GM10248 (cell line): ENCODE results near the gene PCNX2.

Source experiments
- CTCF ChIA-PET: fragments of 300-600 bp; sonication (Branson Sonifier 250); formaldehyde crosslinking; extraction: SDS; loops from one replicate; lab custom pipeline; 2021; ENCODE audit warnings: antibody characterized with exemption; lab: Yijun Ruan, JAX
- POLR2A ChIA-PET: fragments of 350-650 bp; sonication (Branson Sonifier 250); formaldehyde crosslinking; extraction: SDS; loops from one replicate; lab custom pipeline; 2020; ENCODE audit warnings: antibody characterized with exemption; lab: Yijun Ruan, JAX
- DNase-seq: peaks from one replicate; pipeline ENCODE4 v3.0.0; 2012; ENCODE audit errors: extremely low spot score
- TF ChIP-seq, protein P1 (sequence below): IDR thresholded peaks from 2 replicates; pipeline ENCODE4 v1.5.1; 2012; ENCODE audit warnings: mild to moderate bottlenecking, low read depth; ENCODE audit errors: extremely low read depth, missing control alignments, control extremely low read depth

Gene PCNX2

DNA sequence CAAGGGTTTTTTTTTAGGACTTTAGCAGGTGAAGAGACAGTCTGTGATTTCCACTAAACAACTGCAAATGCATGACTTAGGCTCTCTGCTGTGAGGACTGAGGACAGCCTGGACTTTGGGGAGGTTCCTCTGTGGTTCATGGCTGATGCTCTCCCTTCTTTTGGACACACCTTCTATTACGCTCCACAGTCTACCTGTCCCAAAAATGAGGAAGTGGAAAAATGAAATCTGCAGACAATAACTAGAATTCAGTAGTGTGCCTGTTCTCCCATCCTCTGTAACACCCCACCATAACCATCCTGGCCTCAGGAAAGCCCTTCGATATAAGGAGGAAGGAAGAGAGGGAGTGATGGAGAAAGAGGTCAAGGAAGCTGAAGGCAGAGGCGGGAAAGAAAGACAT is 276.4 kb downstream of the PCNX2 start:
- CTCF ChIA-PET, result no interaction called here
- POLR2A ChIA-PET, result no interaction called here
- TF ChIP-seq, protein P1, sequence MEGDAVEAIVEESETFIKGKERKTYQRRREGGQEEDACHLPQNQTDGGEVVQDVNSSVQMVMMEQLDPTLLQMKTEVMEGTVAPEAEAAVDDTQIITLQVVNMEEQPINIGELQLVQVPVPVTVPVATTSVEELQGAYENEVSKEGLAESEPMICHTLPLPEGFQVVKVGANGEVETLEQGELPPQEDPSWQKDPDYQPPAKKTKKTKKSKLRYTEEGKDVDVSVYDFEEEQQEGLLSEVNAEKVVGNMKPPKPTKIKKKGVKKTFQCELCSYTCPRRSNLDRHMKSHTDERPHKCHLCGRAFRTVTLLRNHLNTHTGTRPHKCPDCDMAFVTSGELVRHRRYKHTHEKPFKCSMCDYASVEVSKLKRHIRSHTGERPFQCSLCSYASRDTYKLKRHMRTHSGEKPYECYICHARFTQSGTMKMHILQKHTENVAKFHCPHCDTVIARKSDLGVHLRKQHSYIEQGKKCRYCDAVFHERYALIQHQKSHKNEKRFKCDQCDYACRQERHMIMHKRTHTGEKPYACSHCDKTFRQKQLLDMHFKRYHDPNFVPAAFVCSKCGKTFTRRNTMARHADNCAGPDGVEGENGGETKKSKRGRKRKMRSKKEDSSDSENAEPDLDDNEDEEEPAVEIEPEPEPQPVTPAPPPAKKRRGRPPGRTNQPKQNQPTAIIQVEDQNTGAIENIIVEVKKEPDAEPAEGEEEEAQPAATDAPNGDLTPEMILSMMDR, result no peak
- DNase-seq, result no peak

DNA sequence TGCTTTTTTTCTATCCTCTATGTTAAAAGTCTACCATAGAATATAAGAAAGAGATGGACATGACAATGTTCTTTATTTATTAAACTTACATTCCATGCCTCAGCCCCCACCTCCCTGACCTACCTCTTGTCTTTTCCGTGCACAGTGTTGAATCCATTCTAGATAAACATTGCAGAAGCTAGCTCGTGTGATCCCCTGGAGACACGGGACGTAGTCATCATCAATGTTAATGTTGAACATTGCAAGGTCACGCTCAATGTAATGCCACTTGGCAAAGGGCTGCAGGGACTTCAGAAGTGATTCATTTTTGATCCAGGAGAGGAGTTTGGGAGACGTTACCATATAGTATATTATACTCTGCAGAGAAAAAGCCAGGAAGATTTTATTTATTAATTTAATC is 278.7 kb downstream of the PCNX2 start:
- no peak for DNase-seq
- TF ChIP-seq, protein P1, result no peak
- ChIA-PET POLR2A (no interaction called here), CTCF (interaction anchor here (1.6 to 1.7 kb wide), 2 partner anchors 8 to 11 kb away, joined by 4 to 5 read pairs; no protein-coding TSS in a partner anchor)

DNA sequence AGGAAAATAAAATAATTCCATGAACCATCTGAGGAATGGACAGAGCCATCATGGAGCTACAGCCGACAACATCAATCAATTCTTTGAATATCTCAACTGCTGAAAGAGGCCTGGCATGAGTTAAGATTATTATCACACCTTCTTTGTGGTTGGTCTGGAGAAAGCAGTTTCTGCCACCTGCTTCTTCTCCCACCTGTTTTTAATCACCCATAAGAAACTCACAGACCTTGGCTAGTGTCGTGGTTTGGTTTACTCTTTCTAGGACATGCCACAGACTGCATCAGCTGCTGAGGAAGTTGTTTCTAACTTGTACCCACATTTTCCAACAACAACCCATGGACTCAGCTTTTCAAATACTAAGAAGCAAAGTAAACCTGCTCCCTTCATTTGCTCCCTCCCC is 279.6 kb downstream of the PCNX2 start:
- no peak for DNase-seq
- CTCF ChIA-PET, result interaction anchor here (1.3 to 1.7 kb wide), 3 partner anchors 9 to 11 kb away, joined by 3 to 5 read pairs (median 4); no protein-coding TSS in a partner anchor
- POLR2A ChIA-PET, result no interaction called here
- TF ChIP-seq, protein P1, result no peak

DNA sequence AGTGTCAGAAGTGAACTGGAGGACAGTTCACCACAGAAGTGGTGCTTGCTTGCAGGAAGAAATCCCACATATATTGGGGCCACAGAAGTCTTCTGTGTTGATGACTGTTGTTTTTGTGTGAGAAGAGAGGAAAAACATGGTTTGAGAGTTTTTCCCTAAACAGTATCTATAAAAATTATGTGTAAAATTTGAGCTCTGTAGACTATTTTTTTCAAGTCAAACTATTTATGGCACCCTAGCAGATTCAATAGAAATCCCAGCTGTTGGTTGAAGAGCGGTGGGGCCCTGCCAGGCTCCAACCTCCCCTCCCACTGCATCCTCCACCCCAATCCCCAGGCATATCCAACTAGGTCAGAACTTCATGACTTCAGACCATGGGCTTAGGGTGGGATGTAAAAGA is 283.5 kb downstream of the PCNX2 start:
- no peak for DNase-seq
- CTCF ChIA-PET, result interaction anchor here (1.3 kb wide), 1 partner anchor 16 kb away, joined by 4 read pairs; no protein-coding TSS in a partner anchor
- POLR2A ChIA-PET, result no interaction called here
- TF ChIP-seq, protein P1, result no peak

DNA sequence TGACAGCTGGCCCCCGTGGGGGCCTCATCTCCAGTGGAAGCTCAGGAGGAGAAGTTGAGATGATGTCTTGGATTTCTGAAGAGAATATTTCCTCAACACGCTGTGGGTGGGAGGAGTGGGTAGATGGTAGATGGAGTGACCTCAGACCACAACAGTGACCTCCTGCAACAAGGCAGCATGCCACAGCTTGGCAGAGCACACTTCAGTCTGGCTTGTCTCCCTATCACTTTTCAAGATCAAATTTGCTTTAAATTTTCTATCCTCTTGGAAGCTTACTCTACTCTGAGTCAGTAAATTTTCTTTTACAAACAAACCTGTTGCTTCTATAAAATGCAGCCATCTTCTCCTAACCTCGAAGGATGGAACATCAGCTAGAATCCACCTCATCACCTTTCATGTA is 285.4 kb downstream of the PCNX2 start:
- TF ChIP-seq, protein P1, result no peak
- ChIA-PET POLR2A (no interaction called here), CTCF (interaction anchor here (1.0 to 1.3 kb wide), 3 partner anchors 10 to 15 kb away, joined by 3 to 5 read pairs (median 4); no protein-coding TSS in a partner anchor)
- DNase-seq, result no peak

DNA sequence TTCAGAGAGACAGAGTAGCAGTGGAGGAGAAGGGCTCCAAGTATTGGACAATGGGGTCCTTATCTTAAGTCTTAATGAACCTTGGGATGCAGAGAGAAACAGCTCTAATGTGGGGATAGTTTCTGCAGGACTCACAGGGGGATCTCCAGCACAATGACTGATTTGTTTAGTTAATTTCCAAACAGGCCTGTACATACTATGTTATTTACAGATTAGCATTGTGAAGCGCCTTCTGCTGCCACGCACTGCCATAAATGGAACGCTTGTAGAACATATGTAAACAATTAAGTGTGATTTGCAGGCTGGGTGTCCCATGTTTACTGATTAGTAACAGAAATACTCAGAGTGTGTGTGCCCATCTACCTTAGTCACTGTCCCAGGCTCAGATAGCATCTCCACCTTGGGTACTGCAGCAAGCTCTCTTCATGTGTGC is 289.0 kb downstream of the PCNX2 start:
- ChIA-PET POLR2A (no interaction called here), CTCF (interaction anchor here (1.4 to 1.5 kb wide), 2 partner anchors 18 kb away, joined by 3 to 5 read pairs; no protein-coding TSS in a partner anchor)
- DNase-seq, result no peak
- TF ChIP-seq, protein P1, result no peak

DNA sequence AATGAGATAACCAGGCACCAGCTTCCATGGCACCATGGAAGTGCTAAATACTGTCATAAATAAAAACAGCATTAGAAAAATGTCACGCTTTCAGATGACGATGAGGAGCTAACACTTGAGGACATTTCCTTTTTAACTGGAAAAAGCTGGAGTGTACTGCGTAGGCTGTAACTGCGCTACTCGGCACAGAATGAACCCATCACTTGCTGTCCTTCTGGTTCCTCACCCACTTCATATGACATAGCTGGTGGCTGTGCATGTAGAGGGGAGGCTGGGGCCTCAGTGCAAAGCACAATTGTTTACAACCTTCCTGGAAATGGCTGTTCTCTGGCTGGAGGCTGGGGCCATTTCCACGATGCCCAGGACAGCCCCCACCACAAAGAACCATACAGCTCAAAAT is 289.4 kb downstream of the PCNX2 start:
- no peak for DNase-seq
- TF ChIP-seq, protein P1, result no peak
- ChIA-PET CTCF (interaction anchor here (1.4 to 1.7 kb wide), 3 partner anchors 10 to 18 kb away, joined by 3 to 5 read pairs (median 5); no protein-coding TSS in a partner anchor), POLR2A (no interaction called here)
